ENCODE data around the gene TRAK2. TPM values are rescaled to one million over a fixed set of nuclear protein-coding genes. Genes with fewer than 3 reads are reported as not detected.

Gene TRAK2
- total and polyA plus RNA-seq, 2 of the 13 experiments (the other 11 are each of a cell fraction or from before 2014, with no cell fraction given), result 7.7 to 21.0 TPM

DNA sequence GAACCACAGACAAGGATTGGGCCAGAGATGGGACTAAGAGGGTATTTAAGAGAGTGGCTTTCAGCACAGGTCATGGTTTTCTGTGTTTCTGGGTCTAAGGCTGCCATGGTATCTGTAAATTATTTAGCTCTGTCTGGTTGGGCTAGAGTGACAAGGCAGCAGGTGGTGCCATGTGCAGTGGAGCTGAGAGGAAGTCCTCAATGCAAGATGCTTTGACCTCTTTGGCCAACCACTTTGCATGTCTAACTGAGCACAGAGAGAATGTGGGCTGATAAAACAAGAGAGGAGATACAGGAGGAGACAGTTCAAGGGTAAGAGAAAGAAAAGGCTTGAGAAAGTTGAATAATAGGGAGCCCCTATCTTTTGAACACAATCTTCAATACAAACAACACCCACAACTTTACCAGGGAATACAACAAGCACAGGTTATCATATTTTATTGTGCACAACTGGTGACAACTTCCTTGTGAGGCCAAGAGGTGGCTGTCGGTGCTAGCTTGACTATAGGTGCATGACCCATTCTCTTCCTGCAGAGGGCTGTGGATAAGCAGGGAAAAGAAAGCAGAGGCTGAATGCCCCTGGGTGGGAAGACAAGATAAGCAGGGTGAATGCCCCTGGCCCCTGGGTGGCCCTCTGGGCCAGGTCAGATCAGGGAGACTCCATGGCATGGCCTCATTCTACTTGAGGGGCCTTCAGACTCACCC is 106.4 kb downstream of the TRAK2 start (continued):
- no peak for TF ChIP-seq RFXAP (CRISPR knock-in tag; IDR thresholded peaks at IDR 0.05; ENCODE audit: borderline replicate concordance)

DNA sequence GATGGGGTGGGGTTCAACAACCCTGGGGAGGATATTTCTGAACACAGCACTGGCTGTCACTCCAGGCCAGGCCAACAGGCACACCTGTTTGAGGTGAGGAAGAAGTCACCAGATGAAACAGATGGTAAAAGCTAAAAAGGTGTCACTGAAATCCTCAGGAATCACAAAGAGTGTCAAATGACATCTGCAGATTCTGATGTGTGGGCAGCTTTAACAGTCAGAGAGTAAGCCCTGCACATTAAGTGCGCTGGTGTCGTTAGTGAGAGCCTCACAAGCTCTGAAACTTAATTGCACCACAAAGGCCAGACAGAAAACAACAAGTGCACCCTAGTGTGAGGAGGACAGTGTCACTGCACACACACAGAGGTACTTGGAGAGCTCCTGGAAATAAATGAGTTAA is 107.7 kb downstream of the TRAK2 start:
- H3K79me2 ChIP-seq (ENCODE audit: insufficient read depth, low read length), result no peaks in the 10 kb centered on the region
- H3K9me3 ChIP-seq (ENCODE audit: low read length), result no peaks in the 10 kb centered on the region
- ATAC-seq, result no peak
- H3K36me3 ChIP-seq (replicated peaks in 1 of 2; ENCODE audit: control insufficient read depth in 1 of 2, insufficient read depth in 2 of 2, low read length in 2 of 2), result no peaks in the 10 kb centered on the region
- intact Hi-C loops (cut with micrococcal nuclease; ENCODE audit: unreplicated experiment), result no loop called here
- H3K4me1 ChIP-seq (ENCODE audit: insufficient read depth, low read length), result peaks cover 7% of the 10 kb centered on the region; the same call in 1 of the 2 replicates
- POLR2A ChIA-PET, result no interaction called here
- FAIRE-seq, result no peak
- DNase-seq (ENCODE audit: low spot score), result no peak
- TF ChIP-seq ZNF230 (CRISPR knock-in tag; IDR thresholded peaks at IDR 0.05) (no peak), MAZ (IDR thresholded peaks at IDR 0.05; ENCODE audit: borderline replicate concordance, low read depth, low read length) (no peak), MAZ (CRISPR knock-in tag; IDR thresholded peaks at IDR 0.05; ENCODE audit: low read depth) (no peak), SCMH1 (CRISPR knock-in tag; IDR thresholded peaks at IDR 0.05; ENCODE audit: borderline replicate concordance) (no peak), HDAC1 (CRISPR knock-in tag; IDR thresholded peaks at IDR 0.05) (no peak), ZNF816 (CRISPR knock-in tag; IDR thresholded peaks at IDR 0.05; ENCODE audit: borderline replicate concordance) (no peak), ZNF431 (CRISPR knock-in tag; IDR thresholded peaks at IDR 0.05; ENCODE audit: borderline replicate concordance, low read depth) (no peak), RFX3 (CRISPR knock-in tag; IDR thresholded peaks at IDR 0.05) (no peak), HCFC1 (IDR thresholded peaks at IDR 0.05; ENCODE audit: low read depth, low read length) (no peak), GABPA (IDR thresholded peaks at IDR 0.05; ENCODE audit: low read depth, low read length) (no peak), GABPA (CRISPR knock-in tag; IDR thresholded peaks at IDR 0.05; ENCODE audit: low read depth) (no peak), ZNF468 (CRISPR knock-in tag; IDR thresholded peaks at IDR 0.05) (no peak), RARG (CRISPR knock-in tag; IDR thresholded peaks at IDR 0.05; ENCODE audit: low read depth) (no peak), ZNF788 (CRISPR knock-in tag; IDR thresholded peaks at IDR 0.05; ENCODE audit: borderline replicate concordance) (no peak), ONECUT2 (CRISPR knock-in tag; IDR thresholded peaks at IDR 0.05) (no peak), SAFB2 (CRISPR knock-in tag; IDR thresholded peaks at IDR 0.05; ENCODE audit: borderline replicate concordance, low read depth) (no peak)
- TF ChIP-seq, protein P1, sequence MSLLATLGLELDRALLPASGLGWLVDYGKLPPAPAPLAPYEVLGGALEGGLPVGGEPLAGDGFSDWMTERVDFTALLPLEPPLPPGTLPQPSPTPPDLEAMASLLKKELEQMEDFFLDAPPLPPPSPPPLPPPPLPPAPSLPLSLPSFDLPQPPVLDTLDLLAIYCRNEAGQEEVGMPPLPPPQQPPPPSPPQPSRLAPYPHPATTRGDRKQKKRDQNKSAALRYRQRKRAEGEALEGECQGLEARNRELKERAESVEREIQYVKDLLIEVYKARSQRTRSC (CRISPR knock-in tag; IDR thresholded peaks at IDR 0.05; ENCODE audit: low read depth), result no peak
- TF ChIP-seq, protein P2, sequence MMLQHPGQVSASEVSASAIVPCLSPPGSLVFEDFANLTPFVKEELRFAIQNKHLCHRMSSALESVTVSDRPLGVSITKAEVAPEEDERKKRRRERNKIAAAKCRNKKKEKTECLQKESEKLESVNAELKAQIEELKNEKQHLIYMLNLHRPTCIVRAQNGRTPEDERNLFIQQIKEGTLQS (CRISPR knock-in tag; IDR thresholded peaks at IDR 0.05), result no peak
- H3K4me3 ChIP-seq (replicated peaks in 1 of 3; ENCODE audit: insufficient read depth in 1 of 3, low read depth in 2 of 3, low read length in 3 of 3), result no peak overlapping the region
- no TSS peak for BruUV-seq (replicated peaks)
- no peak overlapping the region for H3K9ac ChIP-seq (ENCODE audit: insufficient read depth, low read depth, low read length)
- no peaks in the 10 kb centered on the region; a peak in 1 of 5 replicates for H3K27me3 ChIP-seq (ENCODE audit: control insufficient read depth in 1 of 2, insufficient read depth in 2 of 2, low read length in 2 of 2)
- CTCF ChIA-PET (ENCODE audit: low intra/inter-chr PET ratio, low total read pairs), result no interaction called here
- WGBS (ENCODE audit: low lambda C conversion rate), result 79% methylated on average over 2 of the region's 2 CpGs
- H3K27ac ChIP-seq (ENCODE audit: extremely low read length, insufficient read depth, low read length), result no peak overlapping the region
- H4K20me1 ChIP-seq (ENCODE audit: insufficient read depth, low read length), result no peaks in the 10 kb centered on the region
- H2AFZ ChIP-seq (ENCODE audit: low read length), result no peak overlapping the region
- in situ Hi-C loops (cut with HindIII; ENCODE audit: extremely low pct_ligation_motif_present, low pct_unique_long_range_greater_than_20kb), result no loop called here
- no peak overlapping the region for H3K4me2 ChIP-seq (ENCODE audit: low read depth, low read length)

Measured in HepG2 (cell line).